ENCODE data around the gene CNTN6.

- TF ChIP-seq POLR2AphosphoS5 (IDR thresholded peaks at IDR 0.05; ENCODE audit: insufficient read depth in 1 of 2, low read depth in 1 of 2) (no peak), POLR2A (IDR thresholded peaks at IDR 0.05) (no peak), CTCF (IDR thresholded peaks at IDR 0.05) (no peak)
Observed at GRCh38 chr3:1394188-1394587, 301.4 kb downstream of the CNTN6 start.

Measured in vagina (tissue), 2 donors.